Esophagus squamous epithelium (tissue), 5 donors: Measurements from ENCODE around the gene TMCC1. TPM values are rescaled to one million over a fixed set of nuclear protein-coding genes. Genes with fewer than 3 reads are reported as not detected.

Experiments used
- DNase-seq: peaks from one replicate; lab custom pipeline; 2025; lab: John Stamatoyannopoulos, UW
- H3K27ac ChIP-seq, 4 donors: fragments of 200-600 bp; sonication (generic); one replicate each; pipeline ENCODE4 v1.5.1; 2016 to 2019; ENCODE audit warnings: mild to moderate bottlenecking in 1 of 4
- H3K27me3 ChIP-seq, 4 donors: fragments of 200-600 bp; sonication (generic); 1 replicate in 3 of 4; 2 replicates in 1 of 4; pipeline versions ENCODE4 v1.5.1 to v1.6.0; 2017 to 2021; ENCODE audit warnings: antibody characterized with exemption in 1 of 4
- H3K36me3 ChIP-seq, 3 donors: fragments of 200-600 bp; sonication (generic); one replicate each; pipeline ENCODE4 v1.5.1; 2016 to 2019
- H3K4me1 ChIP-seq, 3 donors: fragments of 200-600 bp; sonication (generic); one replicate each; pipeline ENCODE4 v1.5.1; 2017 to 2019
- H3K4me3 ChIP-seq, 4 donors: fragments of 200-600 bp; sonication (generic); 1 replicate in 3 of 4; 2 replicates in 1 of 4; pipeline ENCODE4 v1.5.1; 2016 to 2019; ENCODE audit warnings: mild to moderate bottlenecking in 2 of 4, moderate library complexity in 1 of 4
- H3K9me3 ChIP-seq, 3 donors: fragments of 200-600 bp; sonication (generic); one replicate each; pipeline ENCODE4 v1.5.1; 2016 to 2019
- POLR2A ChIP-seq, 4 donors: fragments of 450-650 bp; IDR thresholded peaks; one replicate each; pipeline ENCODE4 v1.6.1; 2017; ENCODE audit warnings: antibody characterized with exemption in 4 of 4, mild to moderate bottlenecking in 4 of 4, moderate library complexity in 3 of 4
- WGBS, 2 donors: methylation state at CpG; one replicate each; pipeline ENCODE4 v1.1.5; 2018; 5-methylcytosine and 5-hydroxymethylcytosine counted together
- intact Hi-C: fragments of 100-400 bp; cut with DNase I; formaldehyde crosslinking; loops from one replicate; pipeline ENCODE4 v1.15.0; 2022
- total RNA-seq, 4 donors: library from RNA; depleted of rRNA; stranded (reverse); fragments of >200 nt; gene quantifications; one replicate each; pipeline ENCODE4 v1.1.0, GENCODE V29; 2016
- TF ChIP-seq, protein P1 (sequence below), 6 experiments: fragments of 450-650 bp in 4 of 6; fragments of 200-600 bp in 2 of 6; sonication (generic) in 2 of 6; IDR thresholded peaks; one replicate each; pipeline ENCODE4 v1.5.1; 2016 to 2019; ENCODE audit warnings: antibody characterized with exemption in 6 of 6, mild to moderate bottlenecking in 4 of 6, moderate library complexity in 4 of 6
- donor health status: DM: yes; HTN: yes; CAD: no.

Gene TMCC1
- total RNA-seq, 4 donors from 2014 or later: 13.1 to 23.5 (median 18.4) TPM

DNA sequence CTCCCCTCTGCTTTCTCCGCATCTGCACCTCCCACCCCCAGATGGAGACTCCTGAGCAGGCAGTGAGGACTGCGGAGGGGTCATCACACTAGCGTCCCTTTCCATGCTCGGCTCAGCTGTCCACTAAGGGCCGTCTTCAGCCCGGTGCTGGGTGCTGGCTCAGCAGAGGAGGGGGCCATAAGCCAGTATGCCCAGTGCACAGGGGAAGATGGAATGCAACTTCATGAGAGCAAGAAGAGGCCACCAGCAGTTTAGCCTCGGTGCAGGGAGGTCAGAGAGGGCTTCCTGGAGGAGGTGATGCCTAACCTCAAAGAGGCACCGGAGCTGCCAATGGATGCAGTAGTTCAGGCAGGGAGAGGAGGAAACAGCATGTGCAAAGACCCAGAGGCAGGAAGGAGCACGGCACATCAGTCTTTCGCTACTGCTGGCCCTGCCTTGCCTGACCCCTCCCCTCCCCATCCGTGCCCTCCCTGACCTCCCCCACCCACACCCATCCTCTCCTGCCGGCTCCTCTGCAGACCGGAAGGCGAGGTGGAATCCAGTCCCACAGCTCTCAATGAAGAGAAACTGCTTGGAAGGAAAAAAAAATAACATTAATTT, 271.8 kb downstream of the TMCC1 start:
- no peaks in the 10 kb centered on the region for H3K9me3 ChIP-seq
- intact Hi-C loops: loop anchor here (10.0 kb wide), 1 partner anchor 473 kb away; no protein-coding TSS in a partner anchor
- H3K4me3 ChIP-seq: no peak overlapping the region
- WGBS, 2 donors: 33 to 52% methylated on average over 1 to 9 of the region's 14 CpGs
- no peaks in the 10 kb centered on the region for H3K36me3 ChIP-seq
- TF ChIP-seq, protein P1, sequence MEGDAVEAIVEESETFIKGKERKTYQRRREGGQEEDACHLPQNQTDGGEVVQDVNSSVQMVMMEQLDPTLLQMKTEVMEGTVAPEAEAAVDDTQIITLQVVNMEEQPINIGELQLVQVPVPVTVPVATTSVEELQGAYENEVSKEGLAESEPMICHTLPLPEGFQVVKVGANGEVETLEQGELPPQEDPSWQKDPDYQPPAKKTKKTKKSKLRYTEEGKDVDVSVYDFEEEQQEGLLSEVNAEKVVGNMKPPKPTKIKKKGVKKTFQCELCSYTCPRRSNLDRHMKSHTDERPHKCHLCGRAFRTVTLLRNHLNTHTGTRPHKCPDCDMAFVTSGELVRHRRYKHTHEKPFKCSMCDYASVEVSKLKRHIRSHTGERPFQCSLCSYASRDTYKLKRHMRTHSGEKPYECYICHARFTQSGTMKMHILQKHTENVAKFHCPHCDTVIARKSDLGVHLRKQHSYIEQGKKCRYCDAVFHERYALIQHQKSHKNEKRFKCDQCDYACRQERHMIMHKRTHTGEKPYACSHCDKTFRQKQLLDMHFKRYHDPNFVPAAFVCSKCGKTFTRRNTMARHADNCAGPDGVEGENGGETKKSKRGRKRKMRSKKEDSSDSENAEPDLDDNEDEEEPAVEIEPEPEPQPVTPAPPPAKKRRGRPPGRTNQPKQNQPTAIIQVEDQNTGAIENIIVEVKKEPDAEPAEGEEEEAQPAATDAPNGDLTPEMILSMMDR (IDR thresholded peaks at IDR 0.05): no peak
- TF ChIP-seq POLR2A (IDR thresholded peaks at IDR 0.05): no peak
- H3K27ac ChIP-seq: peak overlapping the region in 3 of 4 donors; percentile 85 to 95 (median 94)
- no peaks in the 10 kb centered on the region for H3K27me3 ChIP-seq
- peaks cover 24 to 96% (median 55%) of the 10 kb centered on the region in 3 donors for H3K4me1 ChIP-seq
- no peak for DNase-seq

DNA sequence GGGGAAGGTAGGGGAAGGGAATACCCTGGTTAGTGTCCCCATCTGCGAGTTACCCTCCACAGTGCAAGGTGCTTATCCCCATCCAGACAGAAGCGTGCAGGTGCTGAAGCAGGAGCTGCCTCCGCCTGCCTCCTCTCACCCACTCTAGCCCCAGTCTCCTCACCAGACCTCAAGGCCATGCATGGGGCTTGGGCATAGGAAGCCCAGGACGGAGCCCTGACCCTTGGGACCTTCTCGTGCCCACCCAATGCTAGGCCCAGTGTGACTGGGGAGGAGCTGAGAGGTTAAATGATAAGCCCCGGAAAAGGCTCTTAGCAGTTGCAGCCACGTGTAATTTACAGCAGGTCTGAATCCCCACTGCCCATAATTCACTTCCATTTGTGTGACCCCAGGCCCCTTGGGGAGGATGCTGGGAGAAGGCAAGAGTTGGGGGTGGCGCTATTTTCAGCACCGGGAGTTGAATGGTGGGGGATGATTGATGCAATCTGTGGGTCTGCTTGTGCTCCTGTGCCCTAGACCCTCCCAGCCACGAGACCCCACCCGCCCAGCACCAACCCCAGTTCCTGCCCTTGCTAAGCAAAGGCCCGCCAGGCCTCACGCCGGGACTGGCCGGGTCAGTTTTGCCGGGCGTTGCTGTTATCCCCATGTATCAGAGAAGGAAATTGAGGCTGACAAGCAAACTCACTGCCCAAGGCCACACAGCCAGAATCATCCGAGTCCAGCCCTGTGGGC, 272.5 kb downstream of the TMCC1 start:
- no peak for DNase-seq
- Histone ChIP-seq H3K27me3 (no peaks in the 10 kb centered on the region), H3K4me1 (peaks cover 17 to 96% (median 58%) of the 10 kb centered on the region in 3 donors), H3K9me3 (no peaks in the 10 kb centered on the region), H3K27ac (peak overlapping the region in 1 of 4 donors; percentile 85), H3K36me3 (no peaks in the 10 kb centered on the region), H3K4me3 (no peak overlapping the region)
- TF ChIP-seq, protein P1 (IDR thresholded peaks at IDR 0.05): no peak
- TF ChIP-seq POLR2A (IDR thresholded peaks at IDR 0.05): no peak
- 54 to 80% methylated on average over 9 to 16 of the region's 18 CpGs for WGBS, 2 donors
- intact Hi-C loops: loop anchor here (10.0 kb wide), 1 partner anchor 474 kb away; no protein-coding TSS in a partner anchor

DNA sequence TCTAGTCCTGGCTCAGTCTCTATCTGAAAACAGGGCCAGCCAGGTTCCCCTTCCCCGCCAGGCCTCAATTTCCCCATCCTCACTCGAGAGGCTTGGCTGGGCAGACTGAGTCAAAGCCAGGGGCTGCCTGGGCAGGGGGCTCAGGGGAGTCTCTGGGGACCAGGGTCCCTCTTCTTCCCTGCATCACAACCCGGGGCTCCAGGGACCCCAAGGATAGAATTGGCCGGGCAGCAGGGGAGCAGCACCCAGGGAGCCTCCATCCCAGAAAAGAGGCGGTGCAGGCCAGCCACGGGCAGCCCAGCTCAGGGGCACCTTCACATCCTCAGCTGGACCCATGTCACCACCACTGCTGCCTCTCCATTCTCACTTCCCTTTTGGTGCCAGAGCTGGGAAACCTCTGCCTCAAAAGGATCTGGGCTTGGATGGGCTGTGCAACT, 273.8 kb downstream of the TMCC1 start:
- intact Hi-C loops: loop anchor here (10.0 kb wide), 1 partner anchor 475 kb away; no protein-coding TSS in a partner anchor
- Histone ChIP-seq H3K27me3 (no peaks in the 10 kb centered on the region), H3K9me3 (no peaks in the 10 kb centered on the region), H3K4me3 (no peak overlapping the region), H3K36me3 (no peaks in the 10 kb centered on the region), H3K4me1 (peaks cover 9 to 96% (median 52%) of the 10 kb centered on the region in 3 donors), H3K27ac (peak overlapping the region; percentile 16 to 67 (median 44))
- DNase-seq: no peak
- no peak for TF ChIP-seq POLR2A (IDR thresholded peaks at IDR 0.05)
- WGBS, 2 donors: no CpG with 5 or more reads among the region's 6 CpGs

DNA sequence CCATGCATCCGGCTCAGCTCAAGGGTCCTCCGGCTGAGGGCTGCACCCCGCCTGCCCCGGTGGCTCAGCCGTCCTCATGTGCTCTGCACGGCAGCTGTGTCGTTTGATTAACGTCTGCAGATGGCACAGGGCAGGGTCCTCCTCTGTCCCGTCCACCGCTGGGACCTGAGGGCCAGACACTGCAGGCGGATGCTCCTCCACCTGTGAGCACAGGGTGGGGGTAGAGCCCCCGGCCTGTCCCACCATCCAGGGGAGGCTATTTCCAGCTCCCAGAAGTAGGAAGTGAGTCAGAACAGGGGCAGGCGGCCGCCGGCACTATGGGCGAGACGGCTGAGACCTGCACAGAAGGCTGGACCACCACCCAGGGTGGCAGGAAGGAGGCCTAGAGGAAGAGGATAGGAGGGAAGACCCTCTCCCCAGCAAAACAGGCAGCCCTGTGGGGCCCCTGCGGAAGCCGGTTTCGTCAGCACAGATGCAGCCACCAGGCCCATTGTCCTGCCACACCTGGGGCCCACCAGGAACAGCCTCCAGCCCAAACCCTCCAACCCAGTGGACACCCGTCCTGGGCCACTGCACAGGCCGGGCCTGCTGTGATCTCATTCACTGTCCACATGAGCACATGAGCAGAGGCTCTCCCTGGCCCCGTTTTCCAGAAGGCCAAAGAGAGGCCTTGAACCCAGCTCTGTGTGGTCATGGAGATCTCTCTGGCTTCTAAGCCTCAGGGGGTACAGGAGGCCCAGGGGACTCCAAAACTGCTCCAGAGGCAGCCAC, 274.4 kb downstream of the TMCC1 start:
- H3K4me1 ChIP-seq: peaks cover 9 to 96% (median 55%) of the 10 kb centered on the region in 3 donors
- H3K27me3 ChIP-seq: no peaks in the 10 kb centered on the region
- intact Hi-C loops: no loop called here
- H3K36me3 ChIP-seq: no peaks in the 10 kb centered on the region
- no peak for TF ChIP-seq POLR2A (IDR thresholded peaks at IDR 0.05)
- TF ChIP-seq, protein P1 (IDR thresholded peaks at IDR 0.05): no peak
- 46 to 80% methylated on average over 7 to 11 of the region's 23 CpGs for WGBS, 2 donors
- DNase-seq: no peak
- H3K27ac ChIP-seq: peak overlapping the region; percentile 16 to 67 (median 44)
- no peaks in the 10 kb centered on the region for H3K9me3 ChIP-seq
- no peak overlapping the region for H3K4me3 ChIP-seq

DNA sequence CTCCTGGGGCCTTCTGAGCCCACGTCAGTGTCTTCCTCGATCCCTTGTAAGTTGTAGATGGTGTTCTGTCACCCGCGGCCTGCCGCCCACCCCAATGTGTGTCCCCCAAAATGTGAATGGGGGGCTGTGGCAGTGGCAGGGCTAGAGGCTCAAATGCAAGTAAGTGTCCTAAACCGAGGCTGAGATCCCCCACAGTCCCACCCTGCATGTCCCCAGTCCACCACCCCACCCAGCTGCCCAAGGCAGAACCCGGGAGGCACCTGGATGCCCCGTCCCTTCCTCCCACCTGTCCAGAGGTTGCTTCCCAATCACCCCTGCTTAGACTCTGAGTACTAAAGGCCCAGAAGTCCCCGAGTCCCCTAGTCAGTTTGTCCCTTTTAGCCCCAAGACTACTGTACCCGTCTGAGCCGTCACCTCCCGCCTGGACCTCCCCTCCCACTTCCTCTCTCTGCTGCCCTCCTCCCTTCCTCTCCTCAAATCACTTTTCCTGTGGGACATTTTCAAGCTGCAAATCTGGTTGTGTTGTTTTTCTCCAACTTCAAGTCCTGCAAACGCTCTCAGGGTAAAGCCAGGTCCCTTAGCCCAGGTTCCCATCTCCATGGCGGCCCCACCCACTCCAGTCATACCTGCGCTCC, 275.2 kb downstream of the TMCC1 start:
- DNase-seq: no peak
- 62 to 70% methylated on average over 10 to 13 of the region's 15 CpGs for WGBS, 2 donors
- peaks cover 5 to 91% (median 50%) of the 10 kb centered on the region in 3 donors for H3K4me1 ChIP-seq
- no peak overlapping the region for H3K4me3 ChIP-seq
- H3K9me3 ChIP-seq: no peaks in the 10 kb centered on the region
- H3K27me3 ChIP-seq: no peaks in the 10 kb centered on the region
- intact Hi-C loops: no loop called here
- H3K36me3 ChIP-seq: no peaks in the 10 kb centered on the region
- peak overlapping the region; percentile 16 to 67 (median 44) for H3K27ac ChIP-seq
- TF ChIP-seq POLR2A (IDR thresholded peaks at IDR 0.05): no peak
- TF ChIP-seq, protein P1 (IDR thresholded peaks at IDR 0.05): no peak
